ENCODE measurements around the gene SUN1.

DNA sequence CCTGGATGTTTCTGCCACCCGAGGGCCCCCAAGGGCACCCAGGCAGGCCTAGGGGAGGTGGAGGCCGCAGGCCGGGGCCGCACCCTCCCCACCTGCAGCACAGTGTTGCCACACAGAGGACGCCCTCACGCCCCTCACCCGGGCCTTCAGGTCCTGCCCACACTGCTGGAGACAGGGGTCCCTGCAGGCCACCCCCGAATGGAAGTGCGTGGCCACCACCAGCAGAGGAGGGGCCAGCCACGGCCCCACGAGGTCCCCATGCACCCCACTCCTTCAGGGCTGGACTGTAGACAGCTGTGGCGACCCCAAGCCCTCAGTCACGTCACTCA, 86.8 kb downstream of the SUN1 start:
- TF ChIP-seq GATA2 (IDR thresholded peaks at IDR 0.05; ENCODE audit: low read depth, low read length) (no peak), GATA3 (IDR thresholded peaks at IDR 0.05; ENCODE audit: low read depth, low read length) (no peak)

All from SH-SY5Y (cell line).